ENCODE measurements around the gene TMEM151A.

TMEM151A gene

DNA sequence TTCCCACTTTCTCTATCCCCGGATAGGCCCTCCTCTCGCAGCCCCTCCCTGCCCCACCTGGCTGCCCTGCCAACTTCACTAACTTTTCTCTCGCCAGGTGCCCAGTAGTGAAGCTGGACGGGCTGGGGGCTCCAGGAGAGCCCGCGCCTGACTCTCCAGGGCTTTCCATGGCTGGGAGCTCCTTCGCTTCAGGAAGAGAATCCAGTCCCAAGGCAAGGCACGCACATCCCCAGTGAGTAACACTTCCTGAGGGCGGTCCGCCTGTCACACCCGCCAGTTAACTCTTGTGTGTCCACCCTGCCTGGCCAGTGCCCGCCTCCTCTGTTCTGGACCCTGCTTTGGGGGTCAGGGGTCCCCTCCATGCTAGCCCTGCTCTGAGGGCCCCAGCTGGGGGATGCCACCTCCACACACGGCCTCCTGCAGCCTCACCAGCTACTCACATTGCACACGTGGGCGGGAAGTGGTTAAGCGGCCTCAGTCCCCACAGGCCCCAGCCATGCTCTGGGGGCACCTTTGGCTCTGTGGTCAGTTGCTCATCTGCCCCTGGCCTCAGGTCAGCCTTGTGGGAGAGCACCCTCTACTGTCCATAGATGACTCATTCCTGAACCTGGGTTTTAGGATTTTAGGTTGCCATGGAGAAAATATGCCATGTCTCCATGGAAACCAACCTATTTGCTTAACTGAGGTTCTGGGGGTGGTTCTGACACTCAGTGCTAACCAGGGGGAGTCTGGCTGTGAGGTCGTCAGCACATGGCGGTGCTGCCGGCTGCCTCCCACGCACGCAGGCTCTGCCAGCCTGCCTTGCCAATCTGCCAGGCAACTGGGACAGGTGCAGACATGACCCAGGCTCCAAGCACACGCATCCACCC, 44.8 kb downstream of the TMEM151A start, which contains the start of gene RIN1:
TSS of gene RIN1 (minus strand) at position 201 of the 869 bp plus-strand sequence. CDS start at position 169, 32 bp downstream.
- DNase-seq (ENCODE audit: low read depth in 3 of 3) = peak in 2 of 3 experiments; percentile 18 to 62

DNA sequence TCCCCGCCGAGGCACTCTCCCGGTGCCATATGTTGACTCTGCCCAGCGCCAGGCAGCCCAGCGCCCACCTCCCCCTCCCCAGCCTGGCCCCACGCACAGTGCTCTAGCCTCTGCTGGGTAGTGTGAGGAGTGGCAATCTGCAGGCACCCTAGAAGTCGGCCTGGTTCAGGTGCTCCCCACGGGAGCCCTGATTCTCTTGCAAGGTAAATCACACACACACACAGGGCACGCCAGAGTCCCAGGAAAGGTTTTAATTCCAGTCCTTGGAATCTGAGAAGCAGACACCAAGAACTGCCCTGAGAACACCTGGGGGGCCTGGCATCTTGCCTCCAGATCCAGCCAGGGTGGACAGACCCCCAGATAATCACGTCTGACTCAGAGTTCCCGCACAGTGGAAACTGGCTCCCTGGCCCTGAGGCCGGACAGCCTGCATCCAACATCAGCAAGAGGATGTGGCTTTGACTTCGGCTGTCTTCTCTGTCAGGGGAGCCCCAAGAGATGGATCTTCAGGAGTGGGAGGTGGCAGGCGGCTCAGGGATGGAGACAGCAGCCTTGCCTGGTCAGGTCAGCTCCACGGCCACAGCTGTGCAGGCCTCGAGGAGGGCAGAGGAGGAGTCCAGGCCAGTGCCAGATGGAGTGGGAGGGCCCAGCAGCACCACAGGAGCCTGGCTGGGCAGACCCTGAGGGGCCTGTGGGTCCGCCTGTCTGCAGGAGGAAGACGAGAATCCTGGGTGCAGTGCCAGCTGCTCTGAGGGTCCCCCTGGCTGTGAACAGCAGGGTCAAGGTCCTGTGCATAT, 45.6 kb downstream of the TMEM151A start:
- DNase-seq (ENCODE audit: low read depth in 3 of 3) = no peak

- no peak for DNase-seq (ENCODE audit: low read depth in 3 of 3)
These were observed 46.8 kb downstream of the TMEM151A start for GRCh38 chr11:66338276-66339161.

DNA sequence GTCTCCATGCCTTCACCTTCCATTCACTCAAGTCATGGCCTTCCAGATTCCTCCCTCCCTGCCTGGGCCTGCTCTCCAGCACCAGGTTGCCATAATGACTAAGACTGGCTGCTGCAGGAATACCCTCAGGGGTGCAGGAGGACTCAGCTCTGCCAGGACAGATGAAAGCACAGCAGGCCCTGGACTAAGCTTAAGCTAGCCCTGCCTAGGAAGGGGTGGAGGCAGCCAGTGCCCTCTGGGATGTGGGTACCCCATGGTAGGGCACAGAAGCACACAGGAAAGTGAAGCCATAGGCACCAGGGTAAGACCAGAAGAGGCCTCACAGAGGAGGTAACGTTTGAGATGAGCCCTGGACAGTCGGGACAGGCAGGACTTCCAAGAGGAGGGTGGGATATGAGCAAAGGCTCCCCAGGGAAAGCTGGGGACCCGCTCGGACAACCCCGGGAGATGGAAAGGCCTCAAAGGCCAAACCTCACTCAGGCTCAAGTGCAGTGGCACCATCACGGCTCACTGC, 47.5 kb downstream of the TMEM151A start:
- DNase-seq (ENCODE audit: low read depth in 3 of 3) = no peak

GRCh38 chr11:66339686-66340483, 48.2 kb downstream of the TMEM151A start:
- DNase-seq (ENCODE audit: low read depth in 3 of 3) = no peak

- DNase-seq (ENCODE audit: low read depth in 3 of 3) = no peak
These were observed 49.2 kb downstream of the TMEM151A start for GRCh38 chr11:66340596-66341501.

- DNase-seq (ENCODE audit: low read depth in 3 of 3) = no peak
These were observed 49.9 kb downstream of the TMEM151A start for GRCh38 chr11:66341502-66342126.

DNA sequence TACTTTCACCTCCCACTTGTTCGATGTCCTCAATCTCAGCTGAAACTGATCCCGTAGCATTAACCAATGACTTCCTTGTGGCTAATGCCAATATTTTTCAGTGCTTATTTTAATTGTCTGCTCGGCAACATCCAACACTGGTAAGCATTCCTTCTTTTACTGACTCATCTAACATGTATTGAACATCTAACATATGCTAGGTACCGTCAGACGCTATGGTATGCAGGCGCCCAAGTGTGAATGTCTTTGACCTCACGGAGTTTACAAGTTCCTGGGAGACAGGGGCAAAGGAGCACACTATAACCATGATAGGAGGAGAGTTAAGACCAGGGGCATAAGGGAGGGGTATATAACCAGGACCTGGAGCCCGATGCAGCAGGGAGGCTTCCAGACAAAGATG, 51.5 kb downstream of the TMEM151A start:
- no peak for DNase-seq (ENCODE audit: low read depth in 3 of 3)

GRCh38 chr11:66344550-66345315, 53.0 kb downstream of the TMEM151A start, which contains the start of gene BRMS1:
Gene BRMS1 (minus strand): TSS chr11:66345104. CDS start chr11:66342234, 2,870 bp downstream.
- DNase-seq (ENCODE audit: low read depth in 3 of 3) = peak; percentile 92 to 97 (median 95)

- no peak for DNase-seq (ENCODE audit: low read depth in 3 of 3)
These were observed 53.6 kb downstream of the TMEM151A start for GRCh38 chr11:66345316-66345649.

Measured in stimulated activated CD4-positive, alpha-beta T cell treated with anti-CD3 and anti-CD28 coated beads, TNF-alpha, amount 100 ng/mL, for 24 hours (primary cell).